NCI-H146 (cell line): ENCODE data around the gene ERLIN1.

Experiments
- DNase-seq: peaks from one replicate; lab custom pipeline; 2025; lab: John Stamatoyannopoulos, UW

ERLIN1 gene

DNA sequence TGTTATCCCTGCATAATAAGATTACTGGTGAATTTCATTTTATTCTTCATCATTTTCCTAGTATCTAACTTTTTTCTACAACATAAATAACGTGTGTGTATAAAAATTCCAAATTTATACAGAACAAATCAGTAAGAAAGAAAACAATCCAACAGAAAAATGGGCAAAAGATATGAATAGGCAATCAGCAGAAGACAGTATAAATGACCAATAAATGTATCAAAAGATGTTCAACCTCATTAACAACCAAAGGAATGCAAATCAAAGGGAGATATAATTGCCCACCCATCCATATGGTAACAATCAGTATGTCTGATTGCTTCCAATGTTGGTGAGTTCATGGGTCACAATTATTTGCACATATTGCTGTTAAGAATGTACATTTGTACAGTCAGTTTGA, 13.5 kb downstream of the ERLIN1 start:
- DNase-seq = no peak

- DNase-seq = no peak
Observed at GRCh38 chr10:100168313-100168643, 17.6 kb downstream of the ERLIN1 start.

DNA sequence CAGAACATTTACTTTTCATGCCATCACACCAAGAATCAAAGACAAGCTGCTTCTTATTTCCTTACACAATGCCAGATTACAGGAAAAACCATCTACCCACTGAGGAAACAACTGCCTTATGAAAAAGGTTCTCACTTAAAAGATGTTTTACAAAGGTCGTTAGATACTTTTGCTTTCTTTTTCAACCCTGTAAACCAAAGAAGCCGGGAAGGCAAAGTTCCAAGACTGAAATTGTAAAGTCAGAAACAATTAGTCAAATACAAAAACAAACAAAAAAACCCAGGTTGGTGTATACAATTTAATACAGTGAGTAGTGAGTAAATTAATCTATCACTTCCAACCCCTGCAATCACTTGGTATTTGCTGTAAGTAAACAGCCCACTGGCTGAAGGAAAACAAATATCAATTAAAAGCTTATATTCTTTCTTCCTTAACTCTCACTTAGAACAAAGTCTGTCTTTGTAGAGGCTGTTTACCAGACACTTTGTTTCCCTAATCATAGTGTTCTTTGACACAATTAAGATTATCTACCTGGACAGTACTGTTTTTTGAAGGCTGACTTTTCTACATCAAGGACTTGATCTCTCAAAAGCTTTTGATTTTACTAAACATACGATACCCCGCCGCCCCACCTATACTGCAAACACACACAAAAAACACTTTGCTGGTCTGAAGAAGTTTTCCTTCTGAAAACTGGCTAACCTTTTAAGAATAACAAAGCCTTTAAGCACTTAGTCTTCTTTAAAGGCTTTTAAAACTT, 18.1 kb downstream of the ERLIN1 start:
- no peak for DNase-seq

- DNase-seq = no peak
Observed at GRCh38 chr10:100163704-100164621, 21.9 kb downstream of the ERLIN1 start.

- no peak for DNase-seq
Observed at GRCh38 chr10:100162696-100163095, 23.1 kb downstream of the ERLIN1 start.

GRCh38 chr10:100158044-100158805, 27.6 kb downstream of the ERLIN1 start:
- DNase-seq = no peak

DNA sequence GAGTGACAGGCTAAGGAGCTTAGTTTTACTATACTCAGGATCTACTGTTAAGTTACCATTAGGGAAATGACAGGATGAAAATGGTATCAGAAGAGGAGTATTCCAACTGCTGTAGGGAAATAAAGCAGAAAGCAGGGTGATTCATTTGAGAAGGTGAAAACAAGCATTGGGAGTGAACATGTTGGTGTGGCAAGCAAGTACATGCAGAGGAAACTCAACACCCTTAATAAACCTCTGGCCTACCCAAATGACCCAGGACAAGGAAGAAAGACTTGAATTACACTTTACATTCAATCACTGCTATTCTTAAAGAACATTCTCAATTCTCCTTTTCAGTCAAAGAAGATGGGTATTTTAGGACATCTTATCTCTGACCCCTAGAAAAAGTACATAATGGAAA, 28.7 kb downstream of the ERLIN1 start:
- no peak for DNase-seq

DNA sequence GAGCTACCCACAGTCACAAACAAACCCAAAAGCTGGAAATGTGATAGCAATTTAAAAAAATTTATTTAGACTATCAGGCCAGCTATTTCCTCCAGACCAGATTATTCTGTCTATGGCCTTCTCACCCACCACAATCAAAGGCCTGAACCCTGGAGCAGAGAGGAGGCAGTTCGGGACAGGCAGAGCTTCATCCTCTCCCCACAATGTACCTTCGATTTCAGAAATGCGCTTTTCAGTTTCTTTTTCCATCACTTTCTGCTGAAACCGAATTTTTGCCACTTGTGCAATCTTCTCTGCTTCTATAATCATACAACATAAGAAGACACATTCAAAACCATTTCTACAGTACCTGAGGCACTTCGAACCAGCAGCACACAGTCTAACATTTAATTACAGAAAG, 29.9 kb downstream of the ERLIN1 start:
- DNase-seq = no peak

DNA sequence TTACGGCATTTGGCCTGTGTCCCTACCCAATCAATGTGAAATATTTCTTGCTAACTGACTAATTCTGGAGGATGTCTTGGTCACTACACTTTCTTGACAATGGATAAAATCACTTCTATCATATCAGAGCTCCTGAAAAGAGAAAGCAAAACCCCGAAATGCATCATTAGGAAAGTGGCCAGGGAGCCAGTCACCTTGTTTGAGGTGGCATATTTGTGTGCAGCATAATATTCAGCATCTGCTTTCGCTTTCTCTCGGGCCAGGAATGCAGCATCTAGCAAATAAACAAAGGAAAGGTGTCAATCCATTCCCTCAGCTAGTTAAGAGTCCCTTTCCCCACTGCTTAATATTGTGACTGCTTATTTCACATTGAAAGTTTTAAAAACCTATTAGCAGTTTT, 31.2 kb downstream of the ERLIN1 start:
- no peak for DNase-seq

GRCh38 chr10:100153239-100153825, 32.5 kb downstream of the ERLIN1 start:
- DNase-seq = no peak

- no peak for DNase-seq
Observed at GRCh38 chr10:100151723-100152300, 34.0 kb downstream of the ERLIN1 start.

DNA sequence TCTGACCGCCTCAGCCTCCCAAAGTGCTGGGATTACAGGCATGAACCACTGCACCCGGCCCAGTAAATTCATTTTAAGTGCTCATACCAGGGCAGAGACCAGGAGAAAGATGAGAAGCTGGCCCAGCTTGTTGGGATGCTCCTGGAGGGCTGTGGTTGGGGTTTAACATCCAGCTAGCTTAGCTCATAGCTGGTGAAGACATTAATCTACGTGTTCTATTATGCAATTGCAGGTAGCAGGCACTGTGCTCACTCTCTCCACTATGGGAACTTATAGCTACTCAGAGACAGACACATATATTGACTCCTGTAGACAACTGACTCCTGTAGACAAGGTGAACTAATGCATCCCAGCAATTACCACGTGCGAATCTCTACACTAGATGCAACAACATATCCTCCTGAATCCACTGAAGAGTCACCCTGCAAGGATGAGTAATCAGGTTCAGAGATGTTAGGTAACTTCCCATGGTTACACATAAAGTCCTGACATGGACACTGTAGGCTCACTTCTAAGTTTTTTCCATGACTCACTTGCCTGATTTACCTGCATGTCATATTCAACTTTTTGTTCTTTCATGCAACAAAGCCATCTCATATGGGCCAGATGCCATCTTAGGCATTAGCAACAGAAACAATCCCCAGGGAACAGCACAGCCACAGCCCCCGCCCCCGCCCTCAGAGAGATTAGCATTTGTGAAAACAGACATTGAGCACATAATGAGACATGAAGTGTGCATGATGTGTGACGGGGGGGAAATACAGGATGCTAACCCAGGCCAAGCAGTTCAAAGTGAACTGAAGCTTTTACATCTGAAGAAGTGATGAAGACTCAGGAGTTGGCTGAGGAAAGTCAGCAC, 37.2 kb downstream of the ERLIN1 start:
- DNase-seq = no peak

- DNase-seq = no peak
Observed at GRCh38 chr10:100146875-100147650, 38.8 kb downstream of the ERLIN1 start.

DNA sequence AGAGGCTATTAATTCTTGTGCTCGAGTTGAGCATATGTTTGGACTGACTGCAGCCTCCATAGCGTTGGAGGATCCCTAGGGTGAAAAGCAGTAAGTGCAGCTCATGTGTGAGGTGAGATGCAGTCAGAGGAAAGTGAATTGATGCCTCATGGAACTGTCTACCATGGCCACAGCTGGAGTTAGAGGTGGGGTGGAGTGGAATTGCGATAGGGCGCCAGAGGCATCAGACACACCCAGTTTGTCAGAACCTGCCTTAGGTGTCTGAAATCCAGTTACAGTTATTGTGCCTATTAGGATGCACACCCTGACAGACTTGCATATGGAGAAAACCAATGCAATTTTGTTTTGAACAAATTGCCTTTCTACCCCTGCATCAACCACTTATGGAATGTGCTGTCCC, 39.4 kb downstream of the ERLIN1 start:
- no peak for DNase-seq

DNA sequence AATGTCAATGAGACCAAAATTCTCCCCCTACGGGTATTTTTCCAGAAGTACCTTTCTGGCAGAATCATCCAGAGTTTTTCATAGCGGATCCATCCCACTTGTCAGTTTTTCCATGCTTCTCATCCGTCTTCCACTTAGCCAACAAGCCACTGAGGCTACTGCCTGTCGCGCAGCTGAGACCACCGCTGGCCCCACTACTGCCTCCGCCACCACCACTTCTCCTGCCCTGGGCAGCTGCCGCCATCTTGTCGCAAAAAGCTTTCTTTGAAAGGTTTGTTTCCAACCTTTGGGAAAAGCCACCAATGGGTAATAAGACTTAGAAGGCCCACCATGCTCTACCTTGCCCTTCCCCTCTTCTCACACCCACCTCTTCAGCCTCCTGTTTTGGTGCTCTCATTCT, 42.1 kb downstream of the ERLIN1 start:
- no peak for DNase-seq

DNA sequence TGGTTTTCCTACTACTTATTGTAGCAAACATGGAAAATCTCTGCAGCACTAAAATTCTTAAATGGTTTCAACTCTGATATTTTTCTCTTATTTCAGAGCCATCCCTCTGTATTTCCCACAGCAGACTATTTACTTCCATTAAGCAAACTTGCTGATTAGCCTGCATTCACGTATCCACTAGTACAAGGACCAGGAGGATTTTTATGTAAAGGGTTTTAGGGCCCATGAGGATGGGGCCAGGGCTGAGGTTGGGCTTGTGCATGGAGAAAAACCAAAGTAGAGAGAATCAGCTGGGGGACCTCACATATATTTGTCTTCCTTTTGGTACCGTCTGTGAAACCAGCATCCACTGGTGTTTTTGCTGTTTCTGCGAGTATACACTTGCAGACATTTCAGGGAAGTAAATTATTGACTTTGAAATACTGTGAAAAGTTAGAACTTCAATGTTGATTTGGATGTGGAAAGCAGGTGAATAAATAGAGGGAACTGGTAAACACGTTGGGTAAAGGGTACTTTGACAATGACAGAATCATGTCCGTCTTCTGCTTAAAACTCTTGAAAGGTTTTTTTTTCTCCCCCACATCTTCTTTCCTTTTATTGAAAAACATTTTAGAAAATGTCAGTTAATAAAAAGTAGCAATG, 44.3 kb downstream of the ERLIN1 start:
- DNase-seq = no peak

GRCh38 chr10:100140070-100140469, 45.8 kb downstream of the ERLIN1 start:
- DNase-seq = no peak

DNA sequence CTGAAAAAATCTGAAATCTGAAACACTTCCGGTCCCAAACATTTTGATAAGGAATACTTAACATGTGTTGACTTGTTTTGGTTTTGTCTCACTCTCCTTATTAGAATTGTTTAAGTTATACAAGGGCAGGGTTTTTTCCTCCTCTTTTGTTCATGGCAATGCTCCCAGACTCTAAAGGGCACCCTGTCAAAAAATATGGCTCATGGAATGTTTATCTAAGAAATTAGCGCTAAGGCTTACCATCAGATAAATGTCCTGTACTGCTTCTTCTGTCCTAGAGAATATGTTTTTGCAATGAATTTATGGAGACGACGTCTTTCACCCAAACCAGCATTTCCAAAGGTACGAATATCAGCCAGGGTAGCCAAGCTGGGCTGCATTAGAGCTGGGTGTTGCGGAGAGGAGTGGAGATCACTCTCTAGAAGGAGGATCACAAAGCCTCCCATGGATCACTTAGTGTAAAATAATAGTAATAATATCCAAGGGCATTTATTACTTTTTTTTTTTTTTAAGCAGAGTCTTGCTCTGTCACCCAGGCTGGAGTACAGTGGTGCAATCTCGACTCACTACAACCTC, 46.8 kb downstream of the ERLIN1 start:
- no peak for DNase-seq

GRCh38 chr10:100135486-100135885, 50.3 kb downstream of the ERLIN1 start:
- no peak for DNase-seq
